B cell (primary cell): ENCODE results near the gene LIPJ. TPM values are rescaled to one million over a fixed set of nuclear protein-coding genes. Genes with fewer than 3 reads are reported as not detected.
A peak's percentile ranks its signal among the peaks of the same experiment; 100 is the strongest.

ENCODE experiments used
- ATAC-seq: fragments of 200-7000 bp; cut with Tn5 transposase; one replicate; pipeline ENCODE4 v1.10.0; 2021; ENCODE audit warnings: low read depth, mild to moderate bottlenecking, moderate number of reproducible peaks, moderate library complexity
- CTCF ChIA-PET: fragments of 350-600 bp; sonication (Branson Sonifier 250); formaldehyde crosslinking; loops from one replicate; lab custom pipeline; 2021; ENCODE audit warnings: antibody characterized with exemption, inconsistent platforms; lab: Charles Lee
- POLR2A ChIA-PET: fragments of 350-600 bp; sonication (Branson Sonifier 250); formaldehyde crosslinking; loops from one replicate; lab custom pipeline; 2021; ENCODE audit warnings: antibody characterized with exemption; lab: Charles Lee
- DNase-seq: peaks from one replicate; pipeline ENCODE4 v3.0.0; 2013
- H2AFZ ChIP-seq: 2 replicates; pipeline ENCODE4 v1.6.1; 2012; ENCODE audit warnings: mild to moderate bottlenecking, low read depth, low read length; ENCODE audit not compliant: insufficient read depth, poor library complexity, severe bottlenecking
- H3K27ac ChIP-seq, 2 donors: 1 replicate in 1 of 2; 2 replicates in 1 of 2; pipeline ENCODE4 v1.5.1; 2012 to 2013; ENCODE audit warnings: low read length in 2 of 2, mild to moderate bottlenecking in 2 of 2, moderate library complexity in 1 of 2
- H3K27me3 ChIP-seq, 4 experiments: fragments of 200-600 bp in 1 of 4; sonication (generic) in 1 of 4; replicated peaks in 1 of 4; 1 replicate in 2 of 4; 2 replicates in 2 of 4; pipeline versions ENCODE4 v1.6.1 to v1.7.0; 2013 to 2016; ENCODE audit warnings: low read length in 3 of 4, mild to moderate bottlenecking in 2 of 4, mixed read lengths in 1 of 4, moderate library complexity in 1 of 4; ENCODE audit not compliant: insufficient read depth in 4 of 4, control insufficient read depth in 3 of 4; ENCODE audit errors: control extremely low read depth in 1 of 4
- H3K36me3 ChIP-seq, 2 experiments: replicated peaks in 1 of 2; 1 replicate in 1 of 2; 2 replicates in 1 of 2; pipeline versions ENCODE4 v1.6.1 to v1.7.1; 2013; ENCODE audit warnings: low read length in 1 of 2; ENCODE audit not compliant: insufficient read depth in 2 of 2, control insufficient read depth in 1 of 2; ENCODE audit errors: control extremely low read depth in 1 of 2, extremely low read depth in 1 of 2
- H3K4me1 ChIP-seq, 2 donors: fragments of 200-600 bp in 1 of 2; sonication (generic) in 1 of 2; 1 replicate in 1 of 2; 2 replicates in 1 of 2; pipeline versions ENCODE4 v1.5.1 to v1.6.1; 2013 to 2017; ENCODE audit warnings: low read length in 2 of 2; ENCODE audit not compliant: control insufficient read depth in 2 of 2, insufficient read depth in 2 of 2
- H3K4me2 ChIP-seq: replicated peaks from 2 replicates; pipeline ENCODE3; 2012; ENCODE audit warnings: mild to moderate bottlenecking, low read depth, low read length; ENCODE audit not compliant: poor library complexity, severe bottlenecking
- H3K4me3 ChIP-seq, 5 experiments: fragments of 200-600 bp in 1 of 5; sonication (generic) in 1 of 5; 1 replicate in 3 of 5; 2 replicates in 2 of 5; pipeline versions ENCODE4 v1.5.1 to v1.7.0; 2011 to 2016; ENCODE audit warnings: low read length in 4 of 5, mild to moderate bottlenecking in 4 of 5, low read depth in 2 of 5, control low read depth in 1 of 5, moderate library complexity in 1 of 5; ENCODE audit not compliant: insufficient read depth in 1 of 5; ENCODE audit errors: control extremely low read depth in 1 of 5, extremely low read depth in 1 of 5
- H3K79me2 ChIP-seq: fragments of 200-600 bp; sonication (generic); one replicate; pipeline ENCODE4 v1.6.0; 2016; ENCODE audit warnings: low read length; ENCODE audit not compliant: control insufficient read depth, insufficient read depth
- H3K9ac ChIP-seq: fragments of 200-600 bp; sonication (generic); 2 replicates; pipeline ENCODE4 v1.6.1; 2017; ENCODE audit warnings: mild to moderate bottlenecking, low read length, moderate library complexity
- H3K9me3 ChIP-seq, 3 donors: one replicate each; pipeline versions ENCODE4 v1.6.1 to v1.7.1; 2013; ENCODE audit warnings: low read length in 2 of 3; ENCODE audit not compliant: control insufficient read depth in 2 of 3, insufficient read depth in 1 of 3; ENCODE audit errors: control extremely low read depth in 1 of 3
- H4K20me1 ChIP-seq: 2 replicates; pipeline ENCODE4 v1.6.0; 2012; ENCODE audit warnings: mild to moderate bottlenecking, low read length; ENCODE audit not compliant: insufficient read depth, control insufficient read depth, poor library complexity, severe bottlenecking
- H3K27ac Mint-ChIP-seq: one replicate; pipeline ENCODE4 v1.8.0; 2021; ENCODE audit warnings: mixed read lengths
- H3K27me3 Mint-ChIP-seq: one replicate; pipeline ENCODE4 v1.8.0; 2021; ENCODE audit warnings: mixed read lengths
- H3K4me1 Mint-ChIP-seq: one replicate; pipeline ENCODE4 v1.8.0; 2021; ENCODE audit warnings: mixed read lengths
- H3K4me3 Mint-ChIP-seq: one replicate; pipeline ENCODE4 v1.8.0; 2021; ENCODE audit warnings: mixed read lengths
- H3K9me3 Mint-ChIP-seq: one replicate; pipeline ENCODE4 v1.8.0; 2022; ENCODE audit warnings: mixed read lengths; ENCODE audit not compliant: insufficient read depth
- CTCF ChIP-seq: fragments of 200-600 bp; IDR thresholded peaks from one replicate; pipeline ENCODE4 v1.8.0; 2022; ENCODE audit warnings: antibody characterized with exemption, mild to moderate bottlenecking
- EZH2 ChIP-seq: IDR thresholded peaks from 2 replicates; pipeline ENCODE4 v1.6.1; 2012; ENCODE audit warnings: borderline replicate concordance, low read depth, mild to moderate bottlenecking, moderate library complexity, low read length; ENCODE audit not compliant: insufficient read depth, poor library complexity, severe bottlenecking
- WGBS: methylation state at CpG from one replicate; pipeline ENCODE4 v1.1.5; 2013; ENCODE audit warnings: missing lambda C conversion rate; ENCODE audit not compliant: insufficient coverage; 5-methylcytosine and 5-hydroxymethylcytosine counted together
- intact Hi-C: fragments of 100-400 bp; cut with micrococcal nuclease; formaldehyde crosslinking; loops from one replicate; pipeline ENCODE4 v1.10.0; 2022
- polyA plus RNA-seq: library from polyadenylated mRNA; depleted of rRNA; stranded (reverse); fragments of >200 nt; gene quantifications from 2 replicates; pipeline ENCODE4 v1.2.3, GENCODE V29; 2012
- total RNA-seq, 2 donors: library from RNA; stranded (reverse); fragments of 120-200 nt in 1 of 2; gene quantifications; 1 replicate in 1 of 2; 2 replicates in 1 of 2; pipeline versions ENCODE4 v1.2.3 to v1.2.4, GENCODE V29; 2013 to 2022

LIPJ gene
- total and polyA plus RNA-seq, 2 donors (not counting 1 experiment from before 2014, with no cell fraction given), result 0.13 to 0.20 TPM

- peak overlapping the region in 1 of 2 donors; percentile 32 for H3K27ac ChIP-seq
Measured at GRCh38 chr10:88598055-88598454, 11.5 kb downstream of the LIPJ start.

GRCh38 chr10:88608052-88608732, 21.6 kb downstream of the LIPJ start:
- H3K27me3 ChIP-seq, result no peaks in the 10 kb centered on the region
- H3K27ac ChIP-seq, result no peak overlapping the region
- no peaks in the 10 kb centered on the region for H4K20me1 ChIP-seq
- H3K36me3 ChIP-seq, result no peaks in the 10 kb centered on the region
- CTCF ChIA-PET, result no interaction called here
- no peak overlapping the region for H3K4me3 ChIP-seq
- H3K9me3 ChIP-seq, result no peaks in the 10 kb centered on the region
- H3K27ac Mint-ChIP-seq, result peak overlapping the region; percentile 5
- DNase-seq, result no peak
- intact Hi-C loops, result no loop called here
- no peak overlapping the region for H3K4me2 ChIP-seq
- H3K79me2 ChIP-seq, result no peaks in the 10 kb centered on the region
- no peaks in the 10 kb centered on the region for H3K9me3 Mint-ChIP-seq
- no peak overlapping the region for H2AFZ ChIP-seq
- no peak overlapping the region for H3K4me3 Mint-ChIP-seq
- H3K9ac ChIP-seq, result no peak overlapping the region
- ATAC-seq, result no peak
- WGBS, result no CpG with 5 or more reads among the region's 6 CpGs
- H3K4me1 Mint-ChIP-seq, result peaks cover 3% of the 10 kb centered on the region
- POLR2A ChIA-PET, result no interaction called here
- H3K27me3 Mint-ChIP-seq, result no peaks in the 10 kb centered on the region
- no peak for TF ChIP-seq EZH2
- TF ChIP-seq CTCF, result no peak
- no peaks in the 10 kb centered on the region for H3K4me1 ChIP-seq

More at GRCh38 chr10:88598055-88598454, 11.5 kb downstream of the LIPJ start:
- Histone ChIP-seq H3K4me1 (peaks cover 7 to 8% of the 10 kb centered on the region in 2 donors), H3K4me2 (peak overlapping the region; percentile 7), H3K9me3 (no peaks in the 10 kb centered on the region), H3K36me3 (no peaks in the 10 kb centered on the region), H3K27me3 (no peaks in the 10 kb centered on the region), H3K79me2 (no peaks in the 10 kb centered on the region), H3K4me3 (no peak overlapping the region), H4K20me1 (no peaks in the 10 kb centered on the region), H2AFZ (peak overlapping the region; percentile 26), H3K9ac (peak overlapping the region; percentile 20)
- ATAC-seq, result no peak
- POLR2A ChIA-PET, result no interaction called here
- intact Hi-C loops, result no loop called here
- WGBS, result 0% methylated on average over 1 of the region's 1 CpG
- Mint-ChIP-seq H3K27me3 (no peaks in the 10 kb centered on the region), H3K4me1 (peaks cover 9% of the 10 kb centered on the region), H3K4me3 (no peak overlapping the region), H3K27ac (peak overlapping the region; percentile 21), H3K9me3 (no peaks in the 10 kb centered on the region)
- peak; percentile 27 for DNase-seq
- TF ChIP-seq CTCF, result no peak
- CTCF ChIA-PET, result no interaction called here
